Measurements from ENCODE around the gene SCARF2.
"Not testable (repeated sequence)": the region's sequence is repeated elsewhere in the genome, so short reads cannot be mapped to it uniquely, and the experiment has no call there.

The SCARF2 gene

DNA sequence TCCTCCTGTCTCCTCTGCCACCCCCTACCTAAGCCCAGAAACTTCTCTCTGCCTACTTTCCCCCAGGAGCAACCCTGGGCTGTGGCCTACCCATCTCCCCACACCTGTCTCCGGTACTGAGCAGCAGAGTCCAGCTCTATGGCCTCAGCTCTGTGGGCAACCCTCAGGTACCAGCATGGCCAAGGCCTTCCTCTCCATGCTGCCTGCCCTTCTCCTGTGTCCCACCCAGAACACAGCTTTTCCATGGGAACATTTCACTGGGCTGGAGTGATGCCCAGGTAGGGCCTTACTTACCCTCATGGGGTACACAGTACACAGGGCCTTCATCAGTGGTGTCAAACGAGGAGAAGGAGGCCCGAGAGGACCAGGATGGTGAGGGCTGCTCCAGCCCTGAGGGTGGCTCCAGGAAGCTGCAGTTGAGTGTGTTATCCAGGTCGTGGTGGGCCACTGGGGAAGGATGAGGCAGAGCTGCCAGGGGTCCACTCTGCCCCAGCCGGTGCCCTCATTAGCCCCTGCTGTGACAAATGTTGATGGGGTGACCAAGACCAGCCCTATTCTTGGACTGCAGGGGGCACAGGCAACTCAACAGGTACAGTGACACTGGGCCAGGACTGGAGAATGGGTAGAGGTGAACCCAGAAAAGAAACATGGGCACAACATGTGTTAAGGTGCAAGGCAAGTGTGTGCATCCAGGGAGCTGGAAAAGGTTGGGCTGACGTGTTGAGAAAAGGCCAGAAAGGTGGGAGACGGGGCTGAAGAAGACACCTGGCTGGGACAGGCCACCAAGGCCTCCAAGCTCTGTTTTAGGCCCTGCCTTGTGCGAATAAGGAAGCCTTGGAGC is 10.3 kb downstream of the SCARF2 start:
- no peak for DNase-seq (ENCODE audit: low read depth, low spot score)

DNA sequence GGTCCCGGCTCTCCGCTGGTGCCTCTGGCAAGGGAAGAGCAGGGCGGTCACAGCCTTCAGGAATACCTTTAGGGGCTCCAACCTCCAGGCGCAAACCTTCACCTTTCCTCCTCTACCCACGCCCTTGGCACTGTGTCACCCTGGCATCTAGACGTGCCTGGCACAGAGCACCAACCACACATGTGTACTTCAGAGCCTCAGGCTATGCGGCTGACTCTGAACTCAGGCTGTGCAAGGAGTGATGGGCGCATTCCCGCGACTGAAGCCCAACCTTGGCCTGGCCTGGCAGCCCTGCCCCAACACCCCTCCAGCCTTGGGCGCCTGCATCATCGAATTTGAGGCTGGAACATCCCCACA is 11.4 kb downstream of the SCARF2 start:
- DNase-seq (ENCODE audit: low read depth, low spot score), result no peak

DNA sequence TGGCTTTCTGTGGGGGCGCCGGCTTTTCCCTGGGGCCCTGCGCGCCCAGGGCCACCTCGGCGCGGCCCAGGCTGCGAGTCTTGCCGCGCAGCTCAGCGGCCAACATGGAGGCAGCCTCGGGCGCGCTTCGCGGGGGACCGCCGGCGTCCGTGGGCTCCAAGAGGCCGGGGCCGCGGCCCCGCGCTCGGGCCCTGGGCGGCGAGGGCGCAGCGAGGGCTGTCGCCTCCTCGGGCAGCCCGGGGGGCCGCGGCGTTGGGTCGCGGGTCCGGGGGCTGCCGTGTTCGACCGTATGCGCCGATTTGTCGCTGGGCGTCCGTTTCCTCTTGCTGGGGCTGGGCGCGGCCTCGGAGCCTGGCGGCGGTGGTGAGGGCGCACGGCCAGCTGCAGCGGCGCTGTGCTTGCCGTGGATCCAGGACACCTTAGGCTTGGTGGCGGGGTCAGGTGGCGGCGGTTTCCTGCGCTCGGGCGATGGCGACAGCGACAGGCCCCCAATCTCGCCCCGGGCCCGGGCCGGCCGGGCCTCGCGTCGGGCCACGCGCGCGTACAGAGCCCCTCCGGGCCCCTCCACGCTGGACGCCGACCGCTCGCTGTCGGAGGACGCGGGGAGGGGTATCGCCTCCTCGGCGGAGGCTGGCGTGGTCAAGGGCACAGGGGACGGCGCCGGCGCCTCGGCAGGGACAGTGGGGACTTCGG is 11.9 kb downstream of the SCARF2 start:
- no peak for DNase-seq (ENCODE audit: low read depth, low spot score)

DNA sequence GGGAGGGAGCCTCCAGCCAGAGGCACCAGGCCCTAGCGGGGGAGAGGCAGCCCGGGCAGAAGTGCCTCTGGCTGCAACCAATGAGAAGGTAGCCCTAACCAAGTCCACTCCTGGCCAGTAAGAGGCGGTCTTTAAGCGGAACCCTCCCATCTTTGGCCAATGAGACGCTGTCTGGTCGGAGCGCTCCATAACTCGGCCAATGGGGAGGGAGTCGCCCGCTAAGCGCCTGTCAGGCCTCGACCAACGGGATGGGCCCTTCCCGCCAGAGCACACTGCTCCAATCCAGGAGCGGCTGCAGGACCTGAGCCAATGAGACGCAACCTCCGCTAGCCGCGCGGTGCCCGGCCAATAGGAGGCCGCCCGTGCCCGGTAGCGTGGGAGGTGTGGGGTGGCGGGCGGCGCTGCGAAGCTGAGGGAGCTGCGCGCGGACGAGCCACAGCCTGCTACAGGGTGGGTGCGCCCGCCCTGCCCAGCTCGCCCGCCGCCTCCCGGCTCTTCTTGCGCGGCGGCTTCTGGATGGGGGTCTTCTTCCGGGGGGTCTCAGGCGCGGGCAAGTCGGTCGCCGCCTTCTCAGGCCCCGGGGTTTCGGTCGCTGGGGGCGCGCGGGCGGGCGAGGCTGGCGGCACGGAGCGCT is 12.6 kb downstream of the SCARF2 start:
- peak; percentile 92 for DNase-seq (ENCODE audit: low read depth, low spot score)

DNA sequence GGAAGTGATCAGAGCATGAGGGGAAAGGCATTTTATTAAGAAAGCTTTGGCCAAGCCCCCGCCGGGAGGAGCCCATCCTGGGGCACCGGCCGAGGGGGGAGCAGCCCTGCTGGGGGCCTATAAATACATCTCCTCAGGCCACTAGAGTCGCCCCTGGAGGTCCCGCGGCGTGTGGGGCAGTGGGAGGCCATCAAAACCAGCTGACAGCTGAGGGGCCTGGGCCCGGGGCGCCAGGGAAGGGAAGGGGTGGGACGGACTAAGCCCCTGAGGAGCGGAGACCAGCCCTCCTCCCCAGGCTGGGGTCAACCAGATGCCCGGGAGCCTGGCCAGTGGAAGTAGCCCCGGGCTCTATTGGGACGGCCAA is 13.1 kb downstream of the SCARF2 start:
- no peak for DNase-seq (ENCODE audit: low read depth, low spot score)

DNA sequence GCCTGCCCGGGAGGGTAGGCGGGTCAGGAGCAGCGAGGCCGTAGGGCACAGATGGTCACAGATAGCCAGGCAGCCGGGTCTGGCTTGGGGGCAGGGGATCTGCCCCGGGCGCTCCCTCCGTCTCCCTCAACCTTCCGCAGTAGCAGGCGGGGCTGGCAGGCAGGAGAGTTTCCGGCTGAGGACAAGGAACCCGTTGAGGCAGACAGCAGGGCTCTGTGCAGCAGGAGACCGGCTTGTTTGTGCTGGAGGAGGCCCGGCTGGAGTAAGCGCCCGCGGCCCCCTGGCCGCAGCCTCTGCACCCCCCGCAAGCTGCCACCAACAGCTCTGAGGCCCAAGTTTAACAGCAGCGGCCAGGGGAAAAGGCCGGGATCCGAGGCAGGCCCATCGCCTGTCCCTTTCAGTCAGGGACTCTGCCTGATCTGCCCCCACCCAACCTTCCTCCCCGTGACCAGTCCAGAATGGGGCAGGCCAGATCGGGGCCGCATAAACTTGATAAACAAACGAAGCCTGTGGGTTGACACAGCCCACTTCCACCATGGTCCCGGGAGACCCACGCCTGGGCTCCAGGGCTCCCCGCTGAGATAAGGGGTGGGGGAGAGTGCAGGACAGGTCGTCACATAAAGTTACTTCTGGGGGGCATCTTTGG is 13.6 kb downstream of the SCARF2 start:
- peak; percentile 78 for DNase-seq (ENCODE audit: low read depth, low spot score)

DNA sequence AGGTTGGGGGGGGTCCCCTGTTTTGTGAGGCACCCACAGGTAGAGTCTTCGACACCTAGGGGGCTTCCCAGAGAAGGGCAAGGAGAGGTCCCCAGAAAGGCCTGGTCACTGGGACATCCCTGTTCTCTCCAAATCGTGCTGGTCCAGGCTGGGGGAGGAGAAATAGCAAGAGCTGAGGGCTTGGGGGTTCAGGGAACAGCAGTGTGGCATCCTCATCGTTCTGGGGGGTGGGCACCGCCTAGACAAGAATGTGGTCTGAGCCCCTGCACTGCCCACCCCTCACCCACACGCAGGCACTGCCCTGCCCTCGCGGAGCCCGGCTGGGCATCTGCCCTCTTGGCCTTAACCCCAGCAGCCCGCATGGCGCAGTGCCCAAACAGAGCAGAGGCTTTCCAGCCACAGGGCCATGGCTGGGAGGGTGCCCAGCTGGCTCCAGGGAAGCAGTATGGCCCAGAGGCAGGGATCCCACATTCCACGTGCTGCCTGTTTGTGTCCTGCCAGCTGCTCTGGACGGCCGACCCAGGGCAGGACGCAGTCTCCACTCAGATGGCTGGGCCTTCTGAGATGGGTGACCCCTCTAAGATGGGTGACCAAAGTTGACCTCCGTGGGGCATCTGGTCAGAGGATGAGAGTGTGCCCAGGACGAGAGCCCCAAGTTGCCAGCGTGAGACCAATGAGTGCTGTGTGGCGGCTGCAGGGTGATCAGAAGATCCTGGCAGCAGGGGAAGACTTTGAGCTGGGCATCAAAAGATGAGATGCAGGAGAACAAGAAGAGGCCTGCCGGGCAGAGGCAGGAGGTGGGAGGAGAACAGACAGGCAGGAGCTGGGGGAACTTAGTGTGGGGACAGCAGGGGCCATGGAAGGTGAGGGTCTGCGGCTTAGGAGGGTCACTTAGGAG is 14.4 kb downstream of the SCARF2 start:
- DNase-seq (ENCODE audit: low read depth, low spot score), result no peak

DNA sequence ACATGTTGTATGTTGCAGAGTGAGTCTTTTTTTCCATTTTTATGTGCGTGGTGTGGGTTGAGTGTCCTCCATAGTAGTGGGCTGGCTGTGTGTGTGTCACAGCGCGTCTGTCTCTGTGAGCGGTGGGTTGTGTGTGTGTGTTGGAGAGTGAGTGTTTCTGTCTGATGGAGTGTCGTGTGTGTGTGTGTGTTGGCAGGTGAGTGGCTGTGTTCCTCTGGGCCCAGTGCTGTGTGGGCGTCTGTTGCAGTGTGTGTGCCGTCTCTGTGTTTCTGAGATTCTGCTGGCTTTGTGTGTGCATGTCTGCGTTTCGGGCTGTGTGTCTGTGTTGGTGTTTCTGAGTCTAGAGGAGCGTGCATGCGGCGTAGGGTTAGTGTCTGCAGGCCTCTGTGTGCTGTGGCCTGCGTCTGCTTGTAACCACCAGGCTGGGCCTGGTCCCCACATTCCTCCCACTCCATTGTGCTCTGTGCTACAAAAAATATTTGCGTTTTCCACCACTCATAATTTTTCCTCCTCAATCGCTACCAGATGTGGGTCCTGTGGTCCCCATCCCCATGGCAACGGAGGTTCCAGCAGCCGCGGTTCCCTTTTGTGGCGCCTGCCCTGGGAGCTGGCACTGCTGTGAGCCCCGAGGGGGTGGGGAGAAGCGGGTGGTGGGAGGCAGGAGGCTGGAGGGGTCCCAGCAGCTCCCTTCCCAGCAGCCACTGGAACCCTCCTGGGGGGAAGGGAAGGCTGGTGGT is 15.2 kb downstream of the SCARF2 start:
- DNase-seq (ENCODE audit: low read depth, low spot score), result no peak

DNA sequence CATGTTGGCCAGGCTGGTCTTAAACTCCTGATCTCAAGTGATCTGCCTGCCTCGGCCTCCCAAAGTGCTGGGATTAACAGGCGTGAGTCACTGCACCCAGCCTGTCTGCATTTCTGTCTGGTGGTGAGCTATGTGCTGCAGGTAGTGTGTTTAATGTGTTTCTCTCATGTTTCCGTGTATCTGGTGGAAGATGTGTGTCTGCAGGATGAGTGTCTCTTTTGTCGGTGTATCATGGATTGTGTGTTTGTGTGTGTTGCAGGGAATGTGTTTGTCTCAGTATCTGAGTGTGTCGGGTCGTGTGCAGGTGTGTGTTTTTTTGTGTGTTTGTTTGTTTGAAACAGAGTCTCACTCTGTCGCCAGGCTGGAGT is 16.1 kb downstream of the SCARF2 start:
- no peak for DNase-seq (ENCODE audit: low read depth, low spot score)

DNA sequence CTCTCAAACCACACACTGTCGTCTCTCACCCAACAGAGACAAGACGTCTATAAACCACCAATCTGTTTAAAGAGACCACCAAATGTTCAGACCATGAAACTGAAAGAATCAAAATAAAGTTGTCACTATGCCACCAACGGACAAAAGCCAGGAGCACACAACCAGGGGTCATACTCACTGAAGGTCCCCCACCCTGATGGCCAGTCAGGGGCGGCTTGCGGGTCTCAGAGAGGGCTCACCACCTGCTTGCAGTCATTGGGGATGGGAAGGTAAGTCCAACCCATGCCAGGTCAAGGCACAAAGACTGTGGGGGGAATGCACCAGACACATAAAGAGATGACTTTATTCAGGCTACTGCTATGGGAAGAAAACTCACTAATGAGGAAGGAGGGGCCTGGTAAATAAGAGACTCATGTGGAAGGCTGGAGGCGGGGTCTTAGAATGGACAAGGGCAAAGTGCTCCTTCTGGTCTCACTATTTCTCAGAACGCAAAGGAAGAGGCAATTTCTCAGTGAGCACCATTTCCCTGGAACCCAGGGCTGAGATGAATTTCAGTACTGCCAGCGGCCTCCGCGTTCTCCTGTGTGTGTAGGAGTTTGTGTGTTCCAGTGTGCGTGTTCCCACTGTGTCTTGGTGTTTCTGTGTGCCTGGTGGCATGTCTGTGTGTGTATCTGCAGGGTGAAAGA is 17.3 kb downstream of the SCARF2 start:
- DNase-seq (ENCODE audit: low read depth, low spot score), result no peak

DNA sequence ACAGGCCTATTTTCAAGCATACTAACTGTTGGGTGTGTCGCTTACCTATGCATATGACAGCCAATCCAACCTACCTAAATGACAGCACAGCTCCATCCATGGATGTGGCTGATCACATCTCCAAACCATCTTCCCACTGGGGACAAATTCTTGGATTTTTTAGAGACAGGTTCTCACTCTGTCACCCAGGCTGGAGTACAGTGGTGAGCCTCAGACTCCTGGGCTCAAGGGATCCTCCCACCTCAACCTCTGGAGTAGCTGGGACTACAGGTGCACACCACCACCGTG is 18.0 kb downstream of the SCARF2 start:
- no peak for DNase-seq (ENCODE audit: low read depth, low spot score)

DNA sequence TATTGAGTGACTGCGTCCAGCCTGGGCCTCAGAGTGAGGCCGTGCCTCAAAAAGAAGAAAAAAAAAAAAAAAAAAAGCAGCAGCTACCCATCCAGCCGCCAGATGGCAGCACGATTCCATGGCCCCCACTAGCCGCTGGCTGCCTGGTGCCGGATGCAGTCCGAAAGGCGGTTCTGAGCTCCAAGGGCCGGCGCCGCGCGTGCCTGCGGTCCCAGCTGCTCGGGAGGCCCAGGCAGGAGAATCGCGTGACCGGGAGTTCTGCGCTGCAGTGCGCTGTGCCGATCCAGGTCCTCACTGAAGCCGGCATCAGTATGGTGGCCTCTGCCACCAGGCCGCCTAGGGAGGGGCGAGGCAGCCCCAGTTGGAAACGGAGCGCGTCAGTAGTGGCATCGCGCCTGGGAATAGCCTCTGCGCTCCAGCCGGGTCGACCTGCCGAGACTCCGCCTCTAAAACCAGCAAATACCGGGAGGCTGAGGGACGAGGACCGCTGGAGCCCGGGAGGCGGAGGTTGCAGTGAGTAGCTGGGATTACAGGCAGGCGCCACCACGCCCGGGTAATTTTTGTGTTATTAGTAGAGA is 19.3 kb downstream of the SCARF2 start:
- peak; percentile 90 for DNase-seq (ENCODE audit: low read depth, low spot score)

DNA sequence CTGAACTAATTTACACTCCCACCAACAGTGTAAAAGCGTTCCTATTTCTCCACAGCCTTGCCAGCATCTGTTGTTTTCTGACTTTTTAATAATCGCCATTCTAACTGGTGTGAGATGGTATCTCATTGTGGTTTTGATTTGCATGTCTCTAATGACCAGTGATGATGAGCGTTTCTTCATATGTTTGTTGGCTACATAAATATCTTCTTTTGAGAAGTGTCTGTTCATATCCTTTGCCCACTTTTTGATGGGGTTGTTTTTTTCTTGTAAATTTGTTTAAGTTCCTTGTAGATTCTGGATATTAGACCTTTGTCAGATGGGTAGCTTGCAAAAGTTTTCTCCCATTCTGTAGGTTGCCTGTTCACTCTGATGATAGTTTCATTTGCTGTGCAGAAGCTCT is 21.9 kb downstream of the SCARF2 start:
- DNase-seq (ENCODE audit: low read depth, low spot score), result not testable (repeated sequence)

DNA sequence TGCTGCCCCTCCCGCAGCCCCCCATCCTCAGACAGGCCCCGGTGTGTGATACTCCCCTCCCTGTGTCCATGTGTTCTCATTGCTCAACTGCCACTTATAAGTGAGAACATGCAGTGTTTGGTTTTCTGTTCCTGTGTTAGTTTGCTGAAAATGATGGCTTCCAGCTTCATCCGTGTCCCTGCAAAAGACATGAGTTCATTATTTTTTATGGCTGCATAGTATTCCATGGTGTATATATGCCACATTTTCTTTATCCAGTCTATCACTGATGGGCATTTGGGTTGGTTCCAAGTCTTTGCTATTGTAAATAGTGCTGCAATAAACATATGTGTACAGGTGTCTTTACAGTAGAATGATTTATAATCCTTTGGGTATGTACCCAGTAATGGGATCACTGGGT is 22.4 kb downstream of the SCARF2 start:
- DNase-seq (ENCODE audit: low read depth, low spot score), result not testable (repeated sequence)

DNA sequence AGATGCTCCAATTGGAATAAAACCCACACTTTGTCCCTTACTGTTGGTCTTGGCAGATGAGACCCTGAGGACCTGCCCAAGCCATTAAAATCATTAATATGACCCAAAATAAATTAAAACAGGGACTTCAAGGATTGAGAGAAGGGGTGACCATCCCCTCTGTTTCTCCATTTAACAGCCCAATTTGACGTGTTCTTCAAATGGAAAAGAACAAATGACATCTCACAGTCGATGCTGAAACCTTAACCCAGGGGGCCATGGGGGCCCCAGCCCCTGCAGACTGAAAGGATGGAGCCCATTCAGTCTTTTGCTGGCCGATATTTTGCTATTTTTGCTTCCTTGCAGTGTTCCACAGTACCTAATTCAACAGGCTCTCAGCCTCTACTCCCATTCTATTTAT is 23.2 kb downstream of the SCARF2 start:
- no peak for DNase-seq (ENCODE audit: low read depth, low spot score)

DNA sequence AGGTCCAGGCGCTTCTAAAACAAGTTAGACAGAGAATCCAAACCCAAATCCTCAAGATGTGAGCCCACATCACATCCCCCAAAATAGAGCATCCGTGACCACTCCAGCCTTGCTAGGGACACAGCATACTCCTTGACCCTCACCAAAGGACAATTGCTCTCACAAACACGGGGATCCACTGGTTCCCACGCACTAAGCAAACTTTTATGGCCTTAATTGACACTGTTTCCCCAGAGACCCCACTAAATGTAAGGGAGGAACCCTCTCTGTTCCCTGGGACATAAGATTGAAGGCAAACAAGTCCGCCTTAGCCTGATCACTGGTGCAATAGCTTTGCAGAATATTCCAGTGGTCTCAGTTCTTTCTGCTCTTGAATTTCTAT is 23.6 kb downstream of the SCARF2 start:
- DNase-seq (ENCODE audit: low read depth, low spot score), result no peak

DNA sequence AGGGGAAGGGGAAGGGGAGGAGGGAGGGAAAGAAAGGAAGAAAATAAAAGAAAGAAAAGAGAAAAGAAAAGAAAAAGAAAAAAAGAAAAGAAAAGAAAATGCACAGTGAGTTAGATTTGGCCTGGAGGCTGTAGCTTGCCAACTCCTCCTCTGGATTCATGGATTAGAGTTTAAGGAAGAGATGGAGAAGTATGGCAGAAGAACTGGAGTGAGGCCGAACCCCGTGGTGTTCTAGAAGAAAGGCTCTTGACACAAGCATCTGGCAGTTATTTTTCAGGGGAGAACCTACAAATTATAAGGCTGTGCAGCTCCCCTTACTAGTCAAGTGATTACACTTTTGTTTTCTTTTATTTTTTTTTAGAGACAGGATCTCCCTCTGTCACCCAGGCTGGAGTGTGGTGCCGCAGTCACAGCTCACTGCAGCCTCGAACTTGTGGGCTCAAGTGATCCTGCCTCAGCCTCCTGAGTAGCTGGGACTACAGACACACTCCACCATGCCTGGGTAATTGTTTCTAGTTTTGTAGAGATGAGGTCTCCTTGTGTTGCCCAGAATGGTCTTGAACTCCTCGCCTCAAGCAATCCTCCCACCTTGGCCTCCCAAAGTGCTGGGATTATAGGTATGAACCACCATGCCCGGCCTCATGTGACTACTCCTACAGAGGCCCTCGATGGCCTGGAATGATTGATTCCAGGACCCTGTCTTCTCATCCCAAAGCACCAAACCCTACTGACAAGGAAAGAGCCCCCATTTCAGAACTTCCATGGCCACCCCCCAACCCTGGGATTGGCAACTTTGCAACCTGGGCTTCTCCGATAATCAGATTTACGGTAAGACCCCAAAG is 24.2 kb downstream of the SCARF2 start:
- DNase-seq (ENCODE audit: low read depth, low spot score), result no peak

DNA sequence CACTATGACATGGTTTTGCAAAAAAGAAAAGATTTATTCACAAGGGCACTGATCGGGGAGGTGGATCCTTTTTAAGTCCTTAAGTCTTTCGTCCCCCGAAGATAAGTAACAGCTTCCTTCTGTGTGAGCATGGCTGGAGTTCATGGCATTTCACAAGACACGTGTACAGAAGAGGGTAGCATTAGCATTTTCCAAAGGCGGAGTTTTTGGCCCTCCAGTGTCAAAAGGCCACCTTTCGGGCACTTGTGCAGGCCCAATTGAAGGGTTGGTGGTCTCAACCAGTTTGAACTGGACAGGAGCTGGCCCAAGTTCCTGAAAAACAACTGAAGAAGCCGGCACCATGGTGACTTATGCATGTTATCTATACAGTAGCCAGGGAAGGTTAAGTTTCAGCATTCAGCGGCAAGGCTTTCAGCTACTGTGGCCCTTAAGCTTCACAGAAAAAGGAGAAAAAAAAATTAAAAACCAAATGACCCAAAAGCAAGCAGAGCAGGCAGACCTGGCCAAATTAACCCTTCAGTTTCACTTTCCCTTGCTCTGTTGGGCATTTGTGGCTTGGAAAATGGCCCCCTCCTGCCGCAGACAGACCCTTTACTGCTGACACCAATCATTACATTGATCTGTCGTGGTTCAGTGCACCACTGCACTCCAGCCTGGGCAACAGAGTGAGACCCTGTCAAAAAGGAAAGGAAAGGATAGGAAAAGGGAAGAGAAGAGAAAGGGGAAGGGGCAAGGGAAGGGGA is 25.0 kb downstream of the SCARF2 start:
- no peak for DNase-seq (ENCODE audit: low read depth, low spot score)

Measured in ELF-1 (cell line).